PFSK-1 (cell line): ENCODE measurements around the gene IFT122.

Experiments
- FOXP2 ChIP-seq: optimal IDR thresholded peaks from 2 replicates; pipeline ENCODE3; 2011; ENCODE audit warnings: borderline replicate concordance, control low read depth, inconsistent platforms; ENCODE audit not compliant: insufficient read depth; ENCODE audit errors: extremely low read length, extremely low read depth
- POLR2AphosphoS5 ChIP-seq: IDR thresholded peaks from 2 replicates; pipeline ENCODE4 v1.6.1; 2012; ENCODE audit warnings: low read depth, mild to moderate bottlenecking, control low read depth, low read length, moderate library complexity
- SIN3A ChIP-seq: IDR thresholded peaks from 2 replicates; pipeline ENCODE4 v1.6.1; 2012; ENCODE audit warnings: mild to moderate bottlenecking, low read length, moderate library complexity, borderline replicate concordance; ENCODE audit not compliant: insufficient read depth
- TAF1 ChIP-seq: IDR thresholded peaks from 2 replicates; pipeline ENCODE4 v1.6.1; 2012; ENCODE audit warnings: low read length, control low read depth, borderline replicate concordance; ENCODE audit not compliant: insufficient read depth
- TF ChIP-seq, protein P1 (sequence below), 2 experiments: IDR thresholded peaks; 2 replicates each; pipeline versions ENCODE4 v1.6.1 to v1.8.0; 2011 to 2012; ENCODE audit warnings: low read depth in 2 of 2, low read length in 2 of 2, control low read depth in 1 of 2, inconsistent platforms in 1 of 2, mild to moderate bottlenecking in 1 of 2, moderate library complexity in 1 of 2; ENCODE audit not compliant: insufficient read depth in 1 of 2

Gene IFT122

DNA sequence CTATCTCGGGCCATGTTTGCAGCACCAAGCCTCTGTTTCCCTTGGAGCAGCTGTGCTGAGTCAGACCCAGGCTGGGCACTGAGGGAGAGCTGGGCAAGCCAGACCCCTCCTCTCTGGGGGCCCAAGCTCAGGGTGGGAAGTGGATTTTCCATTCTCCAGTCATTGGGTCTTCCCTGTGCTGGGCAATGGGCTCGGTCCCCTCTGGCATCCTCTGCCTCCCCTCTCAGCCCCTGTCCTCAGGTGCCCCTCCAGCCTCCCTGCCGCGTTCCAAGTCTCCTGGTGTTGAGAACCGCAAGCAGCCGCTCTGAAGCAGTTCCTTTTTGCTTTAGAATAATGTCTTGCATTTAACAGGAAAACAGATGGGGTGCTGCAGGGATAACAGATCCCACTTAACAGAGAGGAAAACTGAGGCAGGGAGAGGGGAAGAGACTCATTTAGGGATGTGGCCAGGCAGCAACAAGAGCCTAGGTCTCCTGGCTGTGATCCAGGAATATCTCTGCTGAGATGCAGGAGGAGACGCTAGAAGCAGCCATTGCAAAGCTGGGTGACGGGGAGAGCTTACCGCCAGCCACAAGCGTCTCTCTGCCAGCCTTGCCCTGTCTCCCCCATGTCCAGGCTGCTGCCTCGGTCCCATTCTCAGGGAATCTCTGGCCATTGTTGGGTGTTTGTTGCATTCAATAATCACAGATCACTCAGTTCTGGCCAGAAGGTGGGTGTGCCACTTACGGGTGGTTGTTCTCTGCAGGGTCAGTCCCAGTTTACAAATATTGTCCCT is 89.6 kb downstream of the IFT122 start:
- TF ChIP-seq FOXP2 (no peak), TAF1 (no peak), SIN3A (no peak), POLR2AphosphoS5 (no peak)
- TF ChIP-seq, protein P1, sequence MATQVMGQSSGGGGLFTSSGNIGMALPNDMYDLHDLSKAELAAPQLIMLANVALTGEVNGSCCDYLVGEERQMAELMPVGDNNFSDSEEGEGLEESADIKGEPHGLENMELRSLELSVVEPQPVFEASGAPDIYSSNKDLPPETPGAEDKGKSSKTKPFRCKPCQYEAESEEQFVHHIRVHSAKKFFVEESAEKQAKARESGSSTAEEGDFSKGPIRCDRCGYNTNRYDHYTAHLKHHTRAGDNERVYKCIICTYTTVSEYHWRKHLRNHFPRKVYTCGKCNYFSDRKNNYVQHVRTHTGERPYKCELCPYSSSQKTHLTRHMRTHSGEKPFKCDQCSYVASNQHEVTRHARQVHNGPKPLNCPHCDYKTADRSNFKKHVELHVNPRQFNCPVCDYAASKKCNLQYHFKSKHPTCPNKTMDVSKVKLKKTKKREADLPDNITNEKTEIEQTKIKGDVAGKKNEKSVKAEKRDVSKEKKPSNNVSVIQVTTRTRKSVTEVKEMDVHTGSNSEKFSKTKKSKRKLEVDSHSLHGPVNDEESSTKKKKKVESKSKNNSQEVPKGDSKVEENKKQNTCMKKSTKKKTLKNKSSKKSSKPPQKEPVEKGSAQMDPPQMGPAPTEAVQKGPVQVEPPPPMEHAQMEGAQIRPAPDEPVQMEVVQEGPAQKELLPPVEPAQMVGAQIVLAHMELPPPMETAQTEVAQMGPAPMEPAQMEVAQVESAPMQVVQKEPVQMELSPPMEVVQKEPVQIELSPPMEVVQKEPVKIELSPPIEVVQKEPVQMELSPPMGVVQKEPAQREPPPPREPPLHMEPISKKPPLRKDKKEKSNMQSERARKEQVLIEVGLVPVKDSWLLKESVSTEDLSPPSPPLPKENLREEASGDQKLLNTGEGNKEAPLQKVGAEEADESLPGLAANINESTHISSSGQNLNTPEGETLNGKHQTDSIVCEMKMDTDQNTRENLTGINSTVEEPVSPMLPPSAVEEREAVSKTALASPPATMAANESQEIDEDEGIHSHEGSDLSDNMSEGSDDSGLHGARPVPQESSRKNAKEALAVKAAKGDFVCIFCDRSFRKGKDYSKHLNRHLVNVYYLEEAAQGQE (IDR thresholded peaks at IDR 0.05; ENCODE audit: insufficient read depth in 1 of 2, low read depth in 2 of 2, low read length in 2 of 2), result no peak

DNA sequence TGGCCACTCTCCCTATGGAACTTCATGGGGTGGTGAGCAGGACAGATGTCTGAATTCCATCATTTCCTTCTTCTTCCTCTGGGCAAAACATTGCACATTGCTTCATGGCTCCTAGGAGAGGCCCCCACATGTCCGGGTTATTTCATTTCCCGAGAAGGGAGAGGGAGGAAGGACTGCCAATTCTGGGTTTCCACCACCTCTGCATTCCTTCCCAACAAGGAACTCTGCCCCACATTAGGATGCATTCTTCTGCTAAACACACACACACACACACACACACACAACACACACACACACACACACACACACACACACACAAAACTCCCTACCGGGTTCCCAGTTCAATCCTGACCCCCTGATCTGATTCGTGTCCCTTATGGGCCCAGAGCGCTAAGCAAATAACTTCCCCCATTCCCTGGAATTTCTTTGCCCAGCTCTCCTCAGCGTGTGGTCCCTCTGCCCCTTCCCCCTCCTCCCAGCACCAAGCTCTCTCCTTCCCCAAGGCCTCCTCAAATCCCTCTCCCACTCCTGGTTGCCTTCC is 90.3 kb downstream of the IFT122 start:
- no peak for TF ChIP-seq POLR2AphosphoS5
- TF ChIP-seq SIN3A, result no peak
- TF ChIP-seq TAF1, result no peak
- TF ChIP-seq FOXP2, result no peak
- TF ChIP-seq, protein P1 (IDR thresholded peaks at IDR 0.05; ENCODE audit: insufficient read depth in 1 of 2, low read depth in 2 of 2, low read length in 2 of 2), result no peak

DNA sequence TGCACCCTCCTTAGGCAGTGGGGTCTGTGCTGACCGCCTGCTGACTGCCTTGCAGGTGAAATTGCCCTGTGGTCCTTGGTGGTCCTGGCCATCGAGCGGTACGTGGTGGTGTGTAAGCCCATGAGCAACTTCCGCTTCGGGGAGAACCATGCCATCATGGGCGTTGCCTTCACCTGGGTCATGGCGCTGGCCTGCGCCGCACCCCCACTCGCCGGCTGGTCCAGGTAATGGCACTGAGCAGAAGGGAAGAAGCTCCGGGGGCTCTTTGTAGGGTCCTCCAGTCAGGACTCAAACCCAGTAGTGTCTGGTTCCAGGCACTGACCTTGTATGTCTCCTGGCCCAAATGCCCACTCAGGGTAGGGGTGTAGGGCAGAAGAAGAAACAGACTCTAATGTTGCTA is 90.8 kb downstream of the IFT122 start:
- TF ChIP-seq SIN3A, result no peak
- TF ChIP-seq FOXP2, result no peak
- no peak for TF ChIP-seq POLR2AphosphoS5
- TF ChIP-seq, protein P1 (IDR thresholded peaks at IDR 0.05; ENCODE audit: insufficient read depth in 1 of 2, low read depth in 2 of 2, low read length in 2 of 2), result no peak
- no peak for TF ChIP-seq TAF1

DNA sequence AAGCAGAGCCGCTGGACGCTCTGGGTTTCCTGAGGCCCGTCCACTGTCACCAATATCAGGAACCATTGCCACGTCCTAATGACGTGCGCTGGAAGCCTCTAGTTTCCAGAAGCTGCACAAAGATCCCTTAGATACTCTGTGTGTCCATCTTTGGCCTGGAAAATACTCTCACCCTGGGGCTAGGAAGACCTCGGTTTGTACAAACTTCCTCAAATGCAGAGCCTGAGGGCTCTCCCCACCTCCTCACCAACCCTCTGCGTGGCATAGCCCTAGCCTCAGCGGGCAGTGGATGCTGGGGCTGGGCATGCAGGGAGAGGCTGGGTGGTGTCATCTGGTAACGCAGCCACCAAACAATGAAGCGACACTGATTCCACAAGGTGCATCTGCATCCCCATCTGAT is 91.7 kb downstream of the IFT122 start:
- TF ChIP-seq POLR2AphosphoS5, result no peak
- no peak for TF ChIP-seq TAF1
- TF ChIP-seq, protein P1 (IDR thresholded peaks at IDR 0.05; ENCODE audit: insufficient read depth in 1 of 2, low read depth in 2 of 2, low read length in 2 of 2), result no peak
- TF ChIP-seq FOXP2, result no peak
- TF ChIP-seq SIN3A, result no peak

DNA sequence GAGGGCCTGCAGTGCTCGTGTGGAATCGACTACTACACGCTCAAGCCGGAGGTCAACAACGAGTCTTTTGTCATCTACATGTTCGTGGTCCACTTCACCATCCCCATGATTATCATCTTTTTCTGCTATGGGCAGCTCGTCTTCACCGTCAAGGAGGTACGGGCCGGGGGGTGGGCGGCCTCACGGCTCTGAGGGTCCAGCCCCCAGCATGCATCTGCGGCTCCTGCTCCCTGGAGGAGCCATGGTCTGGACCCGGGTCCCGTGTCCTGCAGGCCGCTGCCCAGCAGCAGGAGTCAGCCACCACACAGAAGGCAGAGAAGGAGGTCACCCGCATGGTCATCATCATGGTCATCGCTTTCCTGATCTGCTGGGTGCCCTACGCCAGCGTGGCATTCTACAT is 92.2 kb downstream of the IFT122 start:
- TF ChIP-seq FOXP2 (no peak), TAF1 (no peak), POLR2AphosphoS5 (no peak)
- TF ChIP-seq, protein P1 (IDR thresholded peaks at IDR 0.05; ENCODE audit: insufficient read depth in 1 of 2, low read depth in 2 of 2, low read length in 2 of 2), result no peak
